LNCAP (cell line): Measurements from ENCODE around the gene PKMYT1.

Source experiments
- CTCF ChIP-seq: fragments of 450-650 bp; IDR thresholded peaks from 2 replicates; pipeline ENCODE4 v1.5.1; 2017; ENCODE audit warnings: mild to moderate bottlenecking

The PKMYT1 gene

GRCh38 chr16:2964475-2965336 lies 15.5 kb downstream of the PKMYT1 start:
- TF ChIP-seq CTCF: no peak

GRCh38 chr16:2963723-2964474 lies 16.3 kb downstream of the PKMYT1 start, which contains the start of gene KREMEN2:
Gene KREMEN2 (plus strand): TSS chr16:2964275. CDS start chr16:2964521, 246 bp downstream.
- no peak for TF ChIP-seq CTCF

- no peak for TF ChIP-seq CTCF
Measured at GRCh38 chr16:2963074-2963722, 17.0 kb downstream of the PKMYT1 start.

- TF ChIP-seq CTCF: no peak
Measured at GRCh38 chr16:2962334-2963073, 17.7 kb downstream of the PKMYT1 start.

DNA sequence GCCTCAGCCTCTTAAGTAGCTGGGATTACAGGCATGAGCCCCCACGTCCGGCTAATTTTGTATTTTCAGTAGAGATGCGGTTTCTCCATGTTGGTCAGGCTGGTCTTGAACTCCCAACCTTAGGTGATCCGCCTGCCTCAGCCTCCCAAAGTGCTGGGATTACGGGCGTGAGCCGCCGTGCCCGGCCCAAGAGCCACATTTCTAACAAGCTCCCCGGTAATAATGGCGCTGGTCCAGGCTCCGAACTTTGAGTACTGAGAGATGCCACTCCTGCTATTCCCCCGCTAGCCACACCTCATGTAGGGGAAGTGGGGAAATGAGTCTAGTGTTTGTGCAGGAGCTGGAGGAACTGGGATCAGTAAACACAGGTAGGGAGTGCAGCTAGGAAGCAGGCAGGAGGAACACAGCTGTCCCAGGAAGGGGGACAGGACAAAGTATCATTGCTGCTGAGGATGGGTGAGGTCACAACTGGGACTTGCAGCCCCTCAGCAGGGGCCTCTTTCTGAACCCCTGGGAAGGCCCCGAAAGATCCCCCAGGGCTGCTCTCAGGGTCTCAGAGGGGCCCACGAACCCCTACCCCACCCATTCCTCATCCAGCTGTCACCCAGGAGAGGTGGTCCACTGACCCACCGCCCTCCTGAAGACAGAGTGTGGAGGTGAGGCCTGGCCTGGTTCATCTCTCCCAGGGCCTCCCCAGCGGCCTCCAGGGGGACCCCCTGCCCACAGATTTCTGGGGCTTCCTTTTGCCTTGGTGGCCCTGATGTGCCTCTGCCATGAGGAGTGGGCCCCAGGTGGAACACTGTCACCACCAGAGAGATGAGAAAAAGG lies 19.8 kb downstream of the PKMYT1 start:
- no peak for TF ChIP-seq CTCF

DNA sequence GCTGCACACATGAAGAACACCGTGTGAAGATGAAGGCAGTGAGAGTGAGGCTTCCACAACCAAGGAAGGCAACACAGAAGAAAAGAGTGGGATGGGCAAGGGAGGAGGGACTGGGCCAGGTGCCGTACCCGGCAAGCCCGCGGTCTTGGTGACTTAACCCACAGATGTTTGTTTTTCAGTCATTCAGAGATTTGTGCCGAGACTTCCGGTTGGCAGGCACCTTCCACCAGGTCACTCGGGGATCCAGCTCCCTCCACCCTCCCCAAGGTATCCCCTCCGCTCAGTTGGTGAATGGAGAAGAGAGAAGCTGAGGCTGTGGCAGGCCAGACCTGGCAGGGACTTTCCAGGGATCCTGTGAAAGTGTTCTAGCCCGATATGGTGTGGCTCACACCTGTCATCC lies 21.0 kb downstream of the PKMYT1 start:
- no peak for TF ChIP-seq CTCF
